Measurements from ENCODE around the gene PTGS1.

The PTGS1 gene

DNA sequence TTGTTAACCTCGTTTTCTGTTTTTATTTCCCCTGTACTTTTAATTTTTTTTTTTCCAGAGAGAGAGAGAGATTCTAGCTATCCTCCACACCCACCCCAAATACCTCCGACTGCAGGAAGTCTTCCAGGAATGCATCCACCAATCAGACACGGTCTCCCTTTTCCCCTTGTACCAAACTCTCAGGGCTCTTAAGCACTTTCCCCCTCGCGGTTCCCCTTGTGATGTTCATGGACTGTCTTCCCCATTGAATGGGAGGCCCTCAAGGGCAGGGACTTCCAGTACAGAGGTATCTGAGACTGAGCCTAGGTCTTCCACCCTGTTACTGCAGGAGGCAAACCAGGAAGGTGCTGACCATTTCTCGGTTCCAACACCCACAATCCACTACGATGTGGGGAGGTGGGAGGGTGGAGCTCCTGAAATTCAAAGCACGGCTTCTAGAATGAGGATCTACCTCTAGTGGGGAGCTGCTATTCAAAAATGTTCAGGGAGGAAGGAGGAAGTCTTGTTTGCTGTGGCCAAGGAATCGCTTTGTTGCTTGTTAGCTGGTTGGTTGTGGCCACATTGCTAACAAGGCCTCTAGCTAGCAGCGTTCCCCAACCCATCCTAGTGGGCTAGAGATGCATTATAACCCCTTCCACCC is 37.5 kb upstream of the PTGS1 start:
- no peak overlapping the region for H3K4me3 ChIP-seq (ENCODE audit: low read length)
- no CpG with 5 or more reads among the region's 10 CpGs for WGBS (ENCODE audit: insufficient coverage, insufficient read length)
- no peaks in the 10 kb centered on the region for H3K27me3 ChIP-seq (ENCODE audit: control insufficient read depth, insufficient read depth, low read length)
- H3K9me3 ChIP-seq (ENCODE audit: control insufficient read depth, insufficient read depth, low read length): no peaks in the 10 kb centered on the region
- H3K36me3 ChIP-seq (ENCODE audit: control insufficient read depth, insufficient read depth, low read length): no peaks in the 10 kb centered on the region
- H3K4me1 ChIP-seq (ENCODE audit: control insufficient read depth, insufficient read depth, low read length): peaks cover 13% of the 10 kb centered on the region
- DNase-seq (ENCODE audit: low read depth, low spot score): no peak
- H3K27ac ChIP-seq (ENCODE audit: low read length): no peak overlapping the region

DNA sequence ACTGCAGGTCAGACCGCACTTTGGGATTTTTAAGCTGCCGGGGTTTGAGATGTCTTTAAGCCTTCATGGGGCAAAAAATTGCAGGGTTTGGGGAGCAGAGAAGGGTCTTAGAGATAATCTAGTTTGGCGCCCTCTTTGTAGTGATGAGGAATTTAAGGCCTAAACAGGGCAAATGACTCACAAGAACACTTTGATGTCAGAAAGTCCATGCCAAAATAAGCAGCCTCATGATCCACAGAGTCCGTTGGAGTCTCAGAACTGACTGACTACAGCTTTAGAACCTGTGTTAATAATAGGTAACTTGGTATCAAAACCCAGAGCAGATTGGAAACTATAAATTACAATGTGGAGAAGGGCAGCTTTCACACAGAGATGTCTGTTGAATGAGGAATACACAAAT is 35.9 kb upstream of the PTGS1 start:
- Histone ChIP-seq H3K27me3 (ENCODE audit: control insufficient read depth, insufficient read depth, low read length) (no peaks in the 10 kb centered on the region), H3K4me3 (ENCODE audit: low read length) (no peak overlapping the region), H3K36me3 (ENCODE audit: control insufficient read depth, insufficient read depth, low read length) (no peaks in the 10 kb centered on the region), H3K9me3 (ENCODE audit: control insufficient read depth, insufficient read depth, low read length) (no peaks in the 10 kb centered on the region), H3K27ac (ENCODE audit: low read length) (no peak overlapping the region), H3K4me1 (ENCODE audit: control insufficient read depth, insufficient read depth, low read length) (peaks cover 13% of the 10 kb centered on the region)
- no peak for DNase-seq (ENCODE audit: low read depth, low spot score)
- WGBS (ENCODE audit: insufficient coverage, insufficient read length): no CpG with 5 or more reads among the region's 4 CpGs

DNA sequence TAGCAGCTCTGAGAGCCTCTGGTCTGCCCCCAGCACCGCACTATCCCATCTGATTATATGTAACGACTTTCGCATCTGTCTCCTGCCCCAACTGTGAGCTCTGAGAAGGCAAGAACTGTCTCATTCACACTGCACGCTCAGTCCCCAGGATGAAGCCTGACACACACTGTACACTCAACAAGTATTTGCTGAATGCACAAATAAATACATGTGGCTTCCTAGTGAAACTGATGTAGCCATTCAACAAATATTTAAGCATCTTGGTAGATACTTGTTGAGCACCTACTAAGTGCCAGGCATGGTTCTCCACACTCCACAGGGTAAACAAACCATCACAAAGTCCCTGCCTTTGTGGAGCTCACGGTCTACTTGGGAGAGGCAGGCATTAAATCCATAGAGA is 34.6 kb upstream of the PTGS1 start:
- H3K36me3 ChIP-seq (ENCODE audit: control insufficient read depth, insufficient read depth, low read length): no peaks in the 10 kb centered on the region
- no peak for DNase-seq (ENCODE audit: low read depth, low spot score)
- H3K9me3 ChIP-seq (ENCODE audit: control insufficient read depth, insufficient read depth, low read length): no peaks in the 10 kb centered on the region
- H3K4me3 ChIP-seq (ENCODE audit: low read length): no peak overlapping the region
- H3K4me1 ChIP-seq (ENCODE audit: control insufficient read depth, insufficient read depth, low read length): peaks cover 13% of the 10 kb centered on the region
- no peaks in the 10 kb centered on the region for H3K27me3 ChIP-seq (ENCODE audit: control insufficient read depth, insufficient read depth, low read length)
- no CpG with 5 or more reads among the region's 5 CpGs for WGBS (ENCODE audit: insufficient coverage, insufficient read length)
- no peak overlapping the region for H3K27ac ChIP-seq (ENCODE audit: low read length)

DNA sequence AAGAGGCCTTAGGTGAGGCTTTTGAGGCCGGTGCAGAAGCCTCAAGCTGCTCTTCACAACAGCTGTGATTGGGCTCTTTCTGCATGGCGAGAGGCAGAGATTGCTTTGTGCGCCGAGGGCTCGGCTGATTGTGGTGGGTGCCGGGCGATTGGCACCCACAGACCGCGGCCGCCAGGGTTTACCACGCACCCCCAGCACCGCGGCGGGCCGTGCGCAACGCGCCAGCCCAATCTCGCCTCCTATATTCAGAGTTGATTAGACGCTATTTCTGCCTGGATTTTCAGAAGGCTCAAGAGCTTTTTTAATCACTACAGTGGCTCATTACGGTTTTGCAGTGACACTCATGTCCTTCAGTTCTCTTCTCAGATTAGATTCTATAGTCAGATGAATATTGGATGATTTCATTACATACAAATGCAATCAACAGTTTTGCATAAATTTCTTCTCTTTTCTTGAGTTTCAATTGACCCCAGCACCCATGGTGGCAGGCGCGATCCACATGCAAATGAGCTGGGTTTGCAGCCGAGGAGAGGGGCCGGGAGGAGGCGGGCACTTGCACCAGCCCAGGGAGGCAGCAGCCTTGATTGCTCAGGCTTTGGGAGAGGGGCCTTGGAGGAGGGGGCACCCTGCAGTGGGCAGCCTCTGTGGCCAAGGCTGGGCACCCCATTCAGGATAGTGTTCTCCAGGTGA is 33.8 kb upstream of the PTGS1 start:
- DNase-seq (ENCODE audit: low read depth, low spot score): no peak
- peaks cover 13% of the 10 kb centered on the region for H3K4me1 ChIP-seq (ENCODE audit: control insufficient read depth, insufficient read depth, low read length)
- no peak overlapping the region for H3K4me3 ChIP-seq (ENCODE audit: low read length)
- H3K9me3 ChIP-seq (ENCODE audit: control insufficient read depth, insufficient read depth, low read length): no peaks in the 10 kb centered on the region
- no peaks in the 10 kb centered on the region for H3K27me3 ChIP-seq (ENCODE audit: control insufficient read depth, insufficient read depth, low read length)
- no peaks in the 10 kb centered on the region for H3K36me3 ChIP-seq (ENCODE audit: control insufficient read depth, insufficient read depth, low read length)
- no CpG with 5 or more reads among the region's 26 CpGs for WGBS (ENCODE audit: insufficient coverage, insufficient read length)
- H3K27ac ChIP-seq (ENCODE audit: low read length): no peak overlapping the region

DNA sequence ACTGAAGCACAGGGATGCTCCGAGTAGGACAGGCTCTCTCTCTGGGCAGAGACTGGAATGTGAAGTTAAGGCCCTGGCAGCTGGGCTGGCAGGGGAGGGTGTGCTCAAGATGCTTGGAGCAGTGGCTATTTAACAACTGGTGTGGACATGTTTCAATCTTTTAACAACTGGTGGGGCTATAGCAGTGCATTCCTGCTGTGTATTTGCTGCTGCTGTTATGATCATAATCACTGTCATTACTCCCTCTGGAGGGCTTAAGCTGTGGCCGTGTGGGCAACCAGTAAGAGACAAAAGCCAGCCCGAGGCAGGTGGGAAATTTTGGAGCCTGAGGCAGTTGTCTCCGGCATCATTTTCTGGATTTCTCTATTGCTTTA is 33.3 kb upstream of the PTGS1 start:
- Histone ChIP-seq H3K36me3 (ENCODE audit: control insufficient read depth, insufficient read depth, low read length) (no peaks in the 10 kb centered on the region), H3K4me1 (ENCODE audit: control insufficient read depth, insufficient read depth, low read length) (peaks cover 15% of the 10 kb centered on the region), H3K27me3 (ENCODE audit: control insufficient read depth, insufficient read depth, low read length) (no peaks in the 10 kb centered on the region), H3K4me3 (ENCODE audit: low read length) (no peak overlapping the region), H3K27ac (ENCODE audit: low read length) (no peak overlapping the region), H3K9me3 (ENCODE audit: control insufficient read depth, insufficient read depth, low read length) (no peaks in the 10 kb centered on the region)
- no CpG with 5 or more reads among the region's 4 CpGs for WGBS (ENCODE audit: insufficient coverage, insufficient read length)
- no peak for DNase-seq (ENCODE audit: low read depth, low spot score)

DNA sequence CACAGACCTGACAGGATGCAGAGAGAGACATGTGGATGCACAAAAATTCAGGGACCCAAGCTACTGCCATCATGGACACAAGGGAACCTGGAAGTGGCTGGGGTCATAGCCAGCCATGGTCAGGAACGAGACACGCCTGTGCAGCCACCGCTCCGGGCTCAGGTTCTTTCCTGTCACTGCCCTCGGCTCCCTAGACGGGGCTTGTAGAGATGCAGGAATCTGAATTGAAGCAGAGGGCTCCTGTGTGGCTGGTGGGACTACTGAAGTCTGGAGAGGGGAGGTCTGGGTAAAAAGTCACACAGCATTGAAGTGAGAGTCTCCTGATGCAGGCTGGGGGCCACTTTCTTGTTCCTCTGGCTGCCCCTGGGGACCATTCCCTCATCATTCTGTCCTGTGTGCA is 32.3 kb upstream of the PTGS1 start:
- no CpG with 5 or more reads among the region's 6 CpGs for WGBS (ENCODE audit: insufficient coverage, insufficient read length)
- Histone ChIP-seq H3K27ac (ENCODE audit: low read length) (no peak overlapping the region), H3K36me3 (ENCODE audit: control insufficient read depth, insufficient read depth, low read length) (no peaks in the 10 kb centered on the region), H3K4me3 (ENCODE audit: low read length) (no peak overlapping the region), H3K27me3 (ENCODE audit: control insufficient read depth, insufficient read depth, low read length) (no peaks in the 10 kb centered on the region), H3K9me3 (ENCODE audit: control insufficient read depth, insufficient read depth, low read length) (no peaks in the 10 kb centered on the region), H3K4me1 (ENCODE audit: control insufficient read depth, insufficient read depth, low read length) (peaks cover 13% of the 10 kb centered on the region)
- DNase-seq (ENCODE audit: low read depth, low spot score): no peak

DNA sequence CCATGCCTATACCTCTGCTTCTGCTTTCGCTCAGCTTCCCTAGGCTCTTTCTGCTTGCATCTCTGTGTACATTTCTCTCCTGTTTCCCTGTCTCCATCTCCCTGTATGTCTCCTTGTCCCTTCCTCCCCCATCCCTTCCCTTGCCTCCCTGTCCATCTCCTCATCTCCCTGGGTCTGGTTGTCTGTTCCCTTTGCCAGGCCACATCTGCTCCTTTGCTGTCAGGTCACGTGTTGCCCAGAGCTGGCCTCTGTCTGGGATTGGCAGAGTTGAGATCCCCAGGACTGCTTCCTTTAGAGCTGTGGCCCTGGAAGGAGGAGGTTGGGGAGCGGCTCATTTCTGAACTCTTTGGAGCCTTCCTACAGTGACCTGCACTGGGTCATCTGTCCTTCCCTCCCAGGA is 31.8 kb upstream of the PTGS1 start:
- WGBS (ENCODE audit: insufficient coverage, insufficient read length): no CpG with 5 or more reads among the region's 3 CpGs

DNA sequence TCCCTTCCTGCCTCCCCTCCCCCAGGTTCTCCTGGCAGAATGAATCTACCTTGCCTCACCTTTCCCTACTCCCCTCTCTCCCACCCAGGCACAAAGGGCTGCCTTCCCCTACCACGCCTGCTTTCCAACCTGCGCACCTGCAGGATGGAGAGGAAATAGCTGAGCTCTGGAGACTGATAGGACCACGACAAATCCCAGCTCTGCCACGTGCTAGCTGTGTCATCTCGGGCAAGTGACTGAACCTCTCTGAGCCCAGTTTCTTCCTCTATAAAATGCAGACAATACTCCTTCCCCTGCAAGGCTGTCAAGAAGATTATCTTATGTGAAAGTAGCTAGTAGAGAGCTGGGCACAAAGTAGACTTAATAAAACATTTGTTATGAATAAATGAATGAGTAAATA is 31.2 kb upstream of the PTGS1 start:
- WGBS (ENCODE audit: insufficient coverage, insufficient read length): no CpG with 5 or more reads among the region's 5 CpGs
- H3K36me3 ChIP-seq (ENCODE audit: control insufficient read depth, insufficient read depth, low read length): no peaks in the 10 kb centered on the region
- H3K27me3 ChIP-seq (ENCODE audit: control insufficient read depth, insufficient read depth, low read length): no peaks in the 10 kb centered on the region
- DNase-seq (ENCODE audit: low read depth, low spot score): no peak
- H3K9me3 ChIP-seq (ENCODE audit: control insufficient read depth, insufficient read depth, low read length): no peaks in the 10 kb centered on the region
- H3K27ac ChIP-seq (ENCODE audit: low read length): no peak overlapping the region
- H3K4me3 ChIP-seq (ENCODE audit: low read length): no peak overlapping the region
- H3K4me1 ChIP-seq (ENCODE audit: control insufficient read depth, insufficient read depth, low read length): peaks cover 13% of the 10 kb centered on the region

More for the DNA sequence above, 31.8 kb upstream of the PTGS1 start:
- H3K36me3 ChIP-seq (ENCODE audit: control insufficient read depth, insufficient read depth, low read length): no peaks in the 10 kb centered on the region
- H3K27ac ChIP-seq (ENCODE audit: low read length): no peak overlapping the region
- peaks cover 13% of the 10 kb centered on the region for H3K4me1 ChIP-seq (ENCODE audit: control insufficient read depth, insufficient read depth, low read length)
- H3K4me3 ChIP-seq (ENCODE audit: low read length): no peak overlapping the region
- H3K27me3 ChIP-seq (ENCODE audit: control insufficient read depth, insufficient read depth, low read length): no peaks in the 10 kb centered on the region
- DNase-seq (ENCODE audit: low read depth, low spot score): no peak
- H3K9me3 ChIP-seq (ENCODE audit: control insufficient read depth, insufficient read depth, low read length): no peaks in the 10 kb centered on the region

DNA sequence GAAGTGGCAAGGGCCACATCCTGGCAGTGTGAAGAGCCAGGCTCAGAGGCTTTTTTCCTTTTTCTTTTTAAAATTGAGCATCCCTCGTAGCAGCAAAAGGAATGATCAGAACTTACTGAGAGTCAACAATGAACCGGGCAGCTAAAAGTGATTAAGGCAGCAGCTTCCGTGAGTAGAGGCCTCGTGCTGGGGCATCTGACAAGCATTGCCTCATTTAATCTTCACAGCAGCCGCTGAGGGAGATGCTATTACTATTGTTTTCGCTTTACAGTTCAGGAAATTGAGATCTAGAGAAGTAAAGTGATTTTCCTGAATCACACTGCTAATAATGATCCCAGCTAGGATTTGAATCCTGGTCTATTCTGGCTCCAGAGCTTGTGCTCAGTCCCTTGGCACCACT is 30.7 kb upstream of the PTGS1 start:
- peaks cover 13% of the 10 kb centered on the region for H3K4me1 ChIP-seq (ENCODE audit: control insufficient read depth, insufficient read depth, low read length)
- H3K27ac ChIP-seq (ENCODE audit: low read length): no peak overlapping the region
- H3K4me3 ChIP-seq (ENCODE audit: low read length): no peak overlapping the region
- H3K27me3 ChIP-seq (ENCODE audit: control insufficient read depth, insufficient read depth, low read length): no peaks in the 10 kb centered on the region
- H3K9me3 ChIP-seq (ENCODE audit: control insufficient read depth, insufficient read depth, low read length): no peaks in the 10 kb centered on the region
- DNase-seq (ENCODE audit: low read depth, low spot score): no peak
- WGBS (ENCODE audit: insufficient coverage, insufficient read length): no CpG with 5 or more reads among the region's 6 CpGs
- no peaks in the 10 kb centered on the region for H3K36me3 ChIP-seq (ENCODE audit: control insufficient read depth, insufficient read depth, low read length)

DNA sequence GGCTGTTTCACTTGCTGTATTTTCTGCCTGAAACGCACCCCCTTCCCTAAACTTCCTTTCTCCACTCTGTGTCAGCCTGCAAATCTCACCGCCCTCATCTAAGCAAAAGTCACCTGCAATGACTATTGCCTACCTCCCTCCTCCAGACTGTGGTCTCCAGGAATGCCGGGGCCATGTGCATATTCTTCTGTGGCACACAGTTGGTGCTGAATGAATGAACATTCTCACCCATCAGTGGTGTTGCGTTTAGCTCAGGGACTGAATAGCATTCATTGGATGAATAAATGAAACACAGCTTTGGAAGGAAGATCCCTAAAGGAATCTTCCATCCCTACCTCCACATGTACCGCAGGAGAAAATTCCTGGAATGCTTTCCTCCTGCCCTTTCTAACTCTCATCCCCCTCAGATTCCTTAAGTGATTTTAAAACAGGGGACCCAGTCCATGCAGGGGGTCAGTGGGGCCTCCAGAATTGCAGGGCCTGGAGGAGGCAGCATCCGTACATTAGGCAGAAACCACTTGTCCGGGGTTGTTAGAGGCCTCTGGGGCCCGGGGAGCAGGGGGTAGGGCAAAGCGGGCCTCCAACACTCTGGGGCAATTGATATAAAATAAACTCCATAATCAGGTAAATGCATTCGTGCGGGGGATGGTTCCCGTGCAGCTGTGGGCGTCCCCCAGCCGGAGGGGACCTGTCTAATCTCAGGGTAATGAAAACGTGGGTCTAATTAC is 28.3 kb upstream of the PTGS1 start:
- no CpG with 5 or more reads among the region's 15 CpGs for WGBS (ENCODE audit: insufficient coverage, insufficient read length)
- H3K4me3 ChIP-seq (ENCODE audit: low read length): no peak overlapping the region
- no peaks in the 10 kb centered on the region for H3K27me3 ChIP-seq (ENCODE audit: control insufficient read depth, insufficient read depth, low read length)
- peaks cover 8% of the 10 kb centered on the region for H3K4me1 ChIP-seq (ENCODE audit: control insufficient read depth, insufficient read depth, low read length)
- DNase-seq (ENCODE audit: low read depth, low spot score): no peak
- H3K9me3 ChIP-seq (ENCODE audit: control insufficient read depth, insufficient read depth, low read length): no peaks in the 10 kb centered on the region
- H3K36me3 ChIP-seq (ENCODE audit: control insufficient read depth, insufficient read depth, low read length): no peaks in the 10 kb centered on the region
- no peak overlapping the region for H3K27ac ChIP-seq (ENCODE audit: low read length)
